HepG2 (cell line): ENCODE data around the gene NPBWR2. TPM values are rescaled to one million over a fixed set of nuclear protein-coding genes. Genes with fewer than 3 reads are reported as not detected.
A peak's percentile ranks its signal among the peaks of the same experiment; 100 is the strongest.

Source experiments
- ATRX ChIP-seq: sonication (generic); formaldehyde crosslinking; IDR thresholded peaks from 2 replicates; pipeline ENCODE4 v1.4.0; 2020; ENCODE audit warnings: missing genetic modification reagents, borderline replicate concordance
- FOXA3 ChIP-seq: IDR thresholded peaks from 2 replicates; pipeline ENCODE4 v1.6.1; 2016; ENCODE audit warnings: missing genetic modification reagents, missing compliant biosample characterization
- MTF1 ChIP-seq: sonication (generic); formaldehyde crosslinking; IDR thresholded peaks from 2 replicates; pipeline ENCODE4 v1.5.0; 2020; ENCODE audit warnings: missing genetic modification reagents
- MXD4 ChIP-seq: IDR thresholded peaks from 2 replicates; pipeline ENCODE4 v1.6.1; 2016; ENCODE audit warnings: mild to moderate bottlenecking, missing biosample characterization, missing genetic modification reagents
- NBN ChIP-seq: fragments of 450-650 bp; conservative IDR thresholded peaks from 2 replicates; pipeline ENCODE4 v1.6.1; 2017
- NR2F2 ChIP-seq: IDR thresholded peaks from 2 replicates; pipeline ENCODE4 v1.6.1; 2012; ENCODE audit warnings: low read depth, inconsistent platforms, borderline replicate concordance
- POLR2AphosphoS2 ChIP-seq: IDR thresholded peaks from 2 replicates; pipeline ENCODE4 v1.6.1; 2011; ENCODE audit warnings: low read depth, low read length, improper control_type of control experiment
- RNF2 ChIP-seq: fragments of 450-650 bp; conservative IDR thresholded peaks from 2 replicates; pipeline ENCODE4 v1.6.1; 2016; ENCODE audit warnings: low read depth
- TAF15 ChIP-seq: fragments of 200-400 bp; formaldehyde crosslinking; IDR thresholded peaks from one replicate; pipeline ENCODE4 v1.6.1; 2018; ENCODE audit warnings: mild to moderate bottlenecking, low read depth, low read length; ENCODE audit not compliant: poor library complexity, severe bottlenecking
- ZKSCAN8 ChIP-seq: IDR thresholded peaks from 2 replicates; pipeline ENCODE4 v1.6.1; 2016; ENCODE audit warnings: borderline replicate concordance, missing genetic modification reagents, missing compliant biosample characterization
- ZNF180 ChIP-seq: sonication (generic); formaldehyde crosslinking; IDR thresholded peaks from 2 replicates; pipeline ENCODE4 v1.4.0; 2020; ENCODE audit warnings: low read depth, missing genetic modification reagents, borderline replicate concordance
- ZNF333 ChIP-seq: sonication (generic); formaldehyde crosslinking; IDR thresholded peaks from 2 replicates; pipeline ENCODE4 v1.4.0; 2020; ENCODE audit warnings: mild to moderate bottlenecking, missing genetic modification reagents, borderline replicate concordance
- ZNF367 ChIP-seq: sonication (generic); formaldehyde crosslinking; IDR thresholded peaks from 2 replicates; pipeline ENCODE4 v1.4.0; 2020; ENCODE audit warnings: missing genetic modification reagents, borderline replicate concordance
- ZNF616 ChIP-seq: sonication (generic); formaldehyde crosslinking; IDR thresholded peaks from 2 replicates; pipeline ENCODE4 v1.5.0; 2020; ENCODE audit warnings: low read depth, mild to moderate bottlenecking, missing genetic modification reagents
- polyA plus RNA-seq, 8 experiments: library from polyadenylated mRNA; depleted of rRNA in 3 of 8; stranded (reverse) in 7 of 8; unstranded in 1 of 8; fragments of >200 nt; fragmentation: Illumina TruSeq in 4 of 8; extraction: Trizol in 4 of 8; gene quantifications; 2 replicates each; pipeline versions ENCODE4 v1.2.1 to v1.2.3, GENCODE V29; 2011 to 2016; ENCODE audit warnings: low read depth in 4 of 8, missing spikeins in 1 of 8, mixed read lengths in 1 of 8; ENCODE audit not compliant: insufficient read depth in 1 of 8
- total RNA-seq, 5 experiments: library from RNA; depleted of rRNA; stranded (reverse); fragments of >200 nt; fragmentation: Illumina TruSeq; extraction: Trizol; gene quantifications; 2 replicates each; pipeline ENCODE4 v1.2.3, GENCODE V29; 2016; ENCODE audit warnings: low read depth in 1 of 5
- TF ChIP-seq, protein P1 (sequence below): IDR thresholded peaks from 2 replicates; pipeline ENCODE4 v1.6.1; 2016; ENCODE audit warnings: low read depth, control low read depth
- TF ChIP-seq, protein P2 (sequence below): sonication (generic); formaldehyde crosslinking; IDR thresholded peaks from 2 replicates; pipeline ENCODE4 v1.5.1; 2020; ENCODE audit warnings: mild to moderate bottlenecking, missing genetic modification reagents, borderline replicate concordance
- TF ChIP-seq, protein P3 (sequence below): sonication (generic); formaldehyde crosslinking; IDR thresholded peaks from 2 replicates; pipeline ENCODE4 v1.4.0; 2020; ENCODE audit warnings: missing genetic modification reagents
- TF ChIP-seq, protein P4 (sequence below): sonication (generic); formaldehyde crosslinking; IDR thresholded peaks from 2 replicates; pipeline ENCODE4 v1.4.0; 2020; ENCODE audit warnings: missing genetic modification reagents, mild to moderate bottlenecking, borderline replicate concordance

The NPBWR2 gene
- total and polyA plus RNA-seq, 2 of the 13 experiments (the other 11 are each of a cell fraction or from before 2014, with no cell fraction given) = not detected

DNA sequence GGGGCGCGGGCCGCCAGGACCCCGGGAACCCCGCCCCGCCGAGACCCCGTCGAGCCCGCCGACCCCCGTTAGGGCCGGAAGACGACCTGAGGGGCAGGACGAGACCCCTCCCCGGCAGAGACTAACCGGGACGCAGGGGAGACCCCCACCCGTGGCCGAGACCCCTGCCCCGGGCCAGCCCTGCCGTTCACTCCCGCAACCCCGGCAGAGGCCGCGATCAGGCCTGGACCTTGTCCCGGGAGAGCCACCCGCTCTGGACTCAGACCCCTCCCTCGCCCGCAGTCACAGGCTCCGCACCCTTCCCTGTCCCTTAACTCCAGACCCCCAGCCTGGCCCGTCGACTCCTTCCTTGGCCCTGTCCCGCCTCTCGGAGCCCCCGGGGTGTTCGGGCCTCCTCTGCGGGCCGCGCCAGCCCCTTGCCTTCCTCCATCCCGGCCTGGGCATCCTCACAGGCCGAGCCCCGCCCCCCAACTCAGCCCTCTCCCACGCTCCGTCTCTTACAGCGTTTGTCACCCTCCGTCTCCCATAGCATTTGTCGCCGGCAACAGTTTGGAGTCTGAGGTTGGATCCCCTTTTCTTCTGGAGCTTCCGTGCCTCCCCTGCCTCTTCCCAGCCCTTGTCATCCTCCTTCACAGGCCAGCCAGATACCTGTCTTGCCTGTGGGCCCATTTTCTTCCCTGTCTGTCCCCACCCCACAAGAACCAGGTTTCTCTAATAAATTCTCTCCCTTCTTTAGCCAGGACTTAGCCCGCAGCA lies 43.8 kb downstream of the NPBWR2 start (continued):
- no peak for TF ChIP-seq RNF2
- no peak for TF ChIP-seq ATRX
- TF ChIP-seq ZKSCAN8 = no peak
- no peak for TF ChIP-seq NR2F2
- TF ChIP-seq, protein P1, sequence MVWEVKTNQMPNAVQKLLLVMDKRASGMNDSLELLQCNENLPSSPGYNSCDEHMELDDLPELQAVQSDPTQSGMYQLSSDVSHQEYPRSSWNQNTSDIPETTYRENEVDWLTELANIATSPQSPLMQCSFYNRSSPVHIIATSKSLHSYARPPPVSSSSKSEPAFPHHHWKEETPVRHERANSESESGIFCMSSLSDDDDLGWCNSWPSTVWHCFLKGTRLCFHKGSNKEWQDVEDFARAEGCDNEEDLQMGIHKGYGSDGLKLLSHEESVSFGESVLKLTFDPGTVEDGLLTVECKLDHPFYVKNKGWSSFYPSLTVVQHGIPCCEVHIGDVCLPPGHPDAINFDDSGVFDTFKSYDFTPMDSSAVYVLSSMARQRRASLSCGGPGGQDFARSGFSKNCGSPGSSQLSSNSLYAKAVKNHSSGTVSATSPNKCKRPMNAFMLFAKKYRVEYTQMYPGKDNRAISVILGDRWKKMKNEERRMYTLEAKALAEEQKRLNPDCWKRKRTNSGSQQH (CRISPR knock-in tag) = no peak
- no peak for TF ChIP-seq ZNF367
- TF ChIP-seq NBN = no peak
- TF ChIP-seq, protein P2, sequence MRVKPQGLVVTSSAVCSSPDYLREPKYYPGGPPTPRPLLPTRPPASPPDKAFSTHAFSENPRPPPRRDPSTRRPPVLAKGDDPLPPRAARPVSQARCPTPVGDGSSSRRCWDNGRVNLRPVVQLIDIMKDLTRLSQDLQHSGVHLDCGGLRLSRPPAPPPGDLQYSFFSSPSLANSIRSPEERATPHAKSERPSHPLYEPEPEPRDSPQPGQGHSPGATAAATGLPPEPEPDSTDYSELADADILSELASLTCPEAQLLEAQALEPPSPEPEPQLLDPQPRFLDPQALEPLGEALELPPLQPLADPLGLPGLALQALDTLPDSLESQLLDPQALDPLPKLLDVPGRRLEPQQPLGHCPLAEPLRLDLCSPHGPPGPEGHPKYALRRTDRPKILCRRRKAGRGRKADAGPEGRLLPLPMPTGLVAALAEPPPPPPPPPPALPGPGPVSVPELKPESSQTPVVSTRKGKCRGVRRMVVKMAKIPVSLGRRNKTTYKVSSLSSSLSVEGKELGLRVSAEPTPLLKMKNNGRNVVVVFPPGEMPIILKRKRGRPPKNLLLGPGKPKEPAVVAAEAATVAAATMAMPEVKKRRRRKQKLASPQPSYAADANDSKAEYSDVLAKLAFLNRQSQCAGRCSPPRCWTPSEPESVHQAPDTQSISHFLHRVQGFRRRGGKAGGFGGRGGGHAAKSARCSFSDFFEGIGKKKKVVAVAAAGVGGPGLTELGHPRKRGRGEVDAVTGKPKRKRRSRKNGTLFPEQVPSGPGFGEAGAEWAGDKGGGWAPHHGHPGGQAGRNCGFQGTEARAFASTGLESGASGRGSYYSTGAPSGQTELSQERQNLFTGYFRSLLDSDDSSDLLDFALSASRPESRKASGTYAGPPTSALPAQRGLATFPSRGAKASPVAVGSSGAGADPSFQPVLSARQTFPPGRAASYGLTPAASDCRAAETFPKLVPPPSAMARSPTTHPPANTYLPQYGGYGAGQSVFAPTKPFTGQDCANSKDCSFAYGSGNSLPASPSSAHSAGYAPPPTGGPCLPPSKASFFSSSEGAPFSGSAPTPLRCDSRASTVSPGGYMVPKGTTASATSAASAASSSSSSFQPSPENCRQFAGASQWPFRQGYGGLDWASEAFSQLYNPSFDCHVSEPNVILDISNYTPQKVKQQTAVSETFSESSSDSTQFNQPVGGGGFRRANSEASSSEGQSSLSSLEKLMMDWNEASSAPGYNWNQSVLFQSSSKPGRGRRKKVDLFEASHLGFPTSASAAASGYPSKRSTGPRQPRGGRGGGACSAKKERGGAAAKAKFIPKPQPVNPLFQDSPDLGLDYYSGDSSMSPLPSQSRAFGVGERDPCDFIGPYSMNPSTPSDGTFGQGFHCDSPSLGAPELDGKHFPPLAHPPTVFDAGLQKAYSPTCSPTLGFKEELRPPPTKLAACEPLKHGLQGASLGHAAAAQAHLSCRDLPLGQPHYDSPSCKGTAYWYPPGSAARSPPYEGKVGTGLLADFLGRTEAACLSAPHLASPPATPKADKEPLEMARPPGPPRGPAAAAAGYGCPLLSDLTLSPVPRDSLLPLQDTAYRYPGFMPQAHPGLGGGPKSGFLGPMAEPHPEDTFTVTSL (CRISPR knock-in tag) = no peak
- no peak for TF ChIP-seq MTF1 (CRISPR knock-in tag)
- TF ChIP-seq ZNF616 (CRISPR knock-in tag) = peak; percentile 16; the same call in 1 of the 2 replicates
- TF ChIP-seq ZNF333 (CRISPR knock-in tag) = peak; percentile 38; the same call in 1 of the 2 replicates
- peak; percentile 17; the same call in 1 of the 2 replicates for TF ChIP-seq MXD4 (CRISPR knock-in tag)
- TF ChIP-seq ZNF180 (CRISPR knock-in tag) = no peak
- TF ChIP-seq FOXA3 (CRISPR knock-in tag) = 0 out of 2 replicates have a peak, but pooled peaks have one; percentile 5
- TF ChIP-seq, protein P3, sequence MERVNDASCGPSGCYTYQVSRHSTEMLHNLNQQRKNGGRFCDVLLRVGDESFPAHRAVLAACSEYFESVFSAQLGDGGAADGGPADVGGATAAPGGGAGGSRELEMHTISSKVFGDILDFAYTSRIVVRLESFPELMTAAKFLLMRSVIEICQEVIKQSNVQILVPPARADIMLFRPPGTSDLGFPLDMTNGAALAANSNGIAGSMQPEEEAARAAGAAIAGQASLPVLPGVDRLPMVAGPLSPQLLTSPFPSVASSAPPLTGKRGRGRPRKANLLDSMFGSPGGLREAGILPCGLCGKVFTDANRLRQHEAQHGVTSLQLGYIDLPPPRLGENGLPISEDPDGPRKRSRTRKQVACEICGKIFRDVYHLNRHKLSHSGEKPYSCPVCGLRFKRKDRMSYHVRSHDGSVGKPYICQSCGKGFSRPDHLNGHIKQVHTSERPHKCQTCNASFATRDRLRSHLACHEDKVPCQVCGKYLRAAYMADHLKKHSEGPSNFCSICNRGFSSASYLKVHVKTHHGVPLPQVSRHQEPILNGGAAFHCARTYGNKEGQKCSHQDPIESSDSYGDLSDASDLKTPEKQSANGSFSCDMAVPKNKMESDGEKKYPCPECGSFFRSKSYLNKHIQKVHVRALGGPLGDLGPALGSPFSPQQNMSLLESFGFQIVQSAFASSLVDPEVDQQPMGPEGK (CRISPR knock-in tag) = peak; percentile 43; the same call in 1 of the 2 replicates
- TF ChIP-seq POLR2AphosphoS2 = no peak
- TF ChIP-seq, protein P4, sequence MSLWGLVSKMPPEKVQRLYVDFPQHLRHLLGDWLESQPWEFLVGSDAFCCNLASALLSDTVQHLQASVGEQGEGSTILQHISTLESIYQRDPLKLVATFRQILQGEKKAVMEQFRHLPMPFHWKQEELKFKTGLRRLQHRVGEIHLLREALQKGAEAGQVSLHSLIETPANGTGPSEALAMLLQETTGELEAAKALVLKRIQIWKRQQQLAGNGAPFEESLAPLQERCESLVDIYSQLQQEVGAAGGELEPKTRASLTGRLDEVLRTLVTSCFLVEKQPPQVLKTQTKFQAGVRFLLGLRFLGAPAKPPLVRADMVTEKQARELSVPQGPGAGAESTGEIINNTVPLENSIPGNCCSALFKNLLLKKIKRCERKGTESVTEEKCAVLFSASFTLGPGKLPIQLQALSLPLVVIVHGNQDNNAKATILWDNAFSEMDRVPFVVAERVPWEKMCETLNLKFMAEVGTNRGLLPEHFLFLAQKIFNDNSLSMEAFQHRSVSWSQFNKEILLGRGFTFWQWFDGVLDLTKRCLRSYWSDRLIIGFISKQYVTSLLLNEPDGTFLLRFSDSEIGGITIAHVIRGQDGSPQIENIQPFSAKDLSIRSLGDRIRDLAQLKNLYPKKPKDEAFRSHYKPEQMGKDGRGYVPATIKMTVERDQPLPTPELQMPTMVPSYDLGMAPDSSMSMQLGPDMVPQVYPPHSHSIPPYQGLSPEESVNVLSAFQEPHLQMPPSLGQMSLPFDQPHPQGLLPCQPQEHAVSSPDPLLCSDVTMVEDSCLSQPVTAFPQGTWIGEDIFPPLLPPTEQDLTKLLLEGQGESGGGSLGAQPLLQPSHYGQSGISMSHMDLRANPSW = no peak
- TF ChIP-seq TAF15 = no peak
